Measurements from ENCODE around the gene APOBEC4. TPM values are rescaled to one million over a fixed set of nuclear protein-coding genes. Genes with fewer than 3 reads are reported as not detected.

APOBEC4 gene
- polyA plus RNA-seq, 1 of the 3 experiments (the other 2 are of a cell fraction) = not detected

- Histone ChIP-seq H2AFZ (ENCODE audit: low read depth) (no peak overlapping the region), H3K27me3 (ENCODE audit: insufficient read depth) (no peaks in the 10 kb centered on the region), H4K20me1 (ENCODE audit: insufficient read depth) (no peaks in the 10 kb centered on the region), H3F3A (replicated peaks; ENCODE audit: insufficient read depth) (no peaks in the 10 kb centered on the region), H3K36me3 (replicated peaks in 1 of 2; ENCODE audit: control insufficient read depth in 1 of 2, insufficient read depth in 2 of 2, low read length in 1 of 2) (no peaks in the 10 kb centered on the region), H3K4me3 (ENCODE audit: low read depth in 2 of 2, low read length in 1 of 2) (no peak overlapping the region), H3K9ac (no peak overlapping the region), H3K79me2 (ENCODE audit: insufficient read depth) (no peaks in the 10 kb centered on the region), H3K9me2 (no peaks in the 10 kb centered on the region), H3K27ac (ENCODE audit: low read depth in 2 of 2, low read length in 1 of 2) (no peak overlapping the region), H3K9me3 (no peaks in the 10 kb centered on the region), H3K4me1 (ENCODE audit: control insufficient read depth in 1 of 2, insufficient read depth in 2 of 2, low read depth in 1 of 2, low read length in 1 of 2) (peaks cover 2 to 9% of the 10 kb centered on the region in 2 experiments; a peak in 3 of 4 replicates), H3K4me2 (no peak overlapping the region)
- no peak for DNase-seq
- 90% methylated on average over 5 of the region's 5 CpGs for WGBS (ENCODE audit: low lambda C conversion rate)
- POLR2A ChIA-PET = no interaction called here
- TF ChIP-seq MXI1 (IDR thresholded peaks at IDR 0.05; ENCODE audit: low read depth, low read length) = no peak
- no peak for TF ChIP-seq MEF2A (IDR thresholded peaks at IDR 0.05; ENCODE audit: borderline replicate concordance, low read depth)
- TF ChIP-seq TCF12 (IDR thresholded peaks at IDR 0.05) = no peak
- TF ChIP-seq, protein P1, sequence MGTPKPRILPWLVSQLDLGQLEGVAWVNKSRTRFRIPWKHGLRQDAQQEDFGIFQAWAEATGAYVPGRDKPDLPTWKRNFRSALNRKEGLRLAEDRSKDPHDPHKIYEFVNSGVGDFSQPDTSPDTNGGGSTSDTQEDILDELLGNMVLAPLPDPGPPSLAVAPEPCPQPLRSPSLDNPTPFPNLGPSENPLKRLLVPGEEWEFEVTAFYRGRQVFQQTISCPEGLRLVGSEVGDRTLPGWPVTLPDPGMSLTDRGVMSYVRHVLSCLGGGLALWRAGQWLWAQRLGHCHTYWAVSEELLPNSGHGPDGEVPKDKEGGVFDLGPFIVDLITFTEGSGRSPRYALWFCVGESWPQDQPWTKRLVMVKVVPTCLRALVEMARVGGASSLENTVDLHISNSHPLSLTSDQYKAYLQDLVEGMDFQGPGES (IDR thresholded peaks at IDR 0.05; ENCODE audit: low read depth, low read length) = no peak
- TF ChIP-seq EZH2phosphoT487 (IDR thresholded peaks at IDR 0.05; ENCODE audit: borderline replicate concordance, low read depth) = no peak
- no peak for TF ChIP-seq USF1 (IDR thresholded peaks at IDR 0.05; ENCODE audit: borderline replicate concordance, low read depth)
- TF ChIP-seq NFIC (IDR thresholded peaks at IDR 0.05; ENCODE audit: borderline replicate concordance) = no peak
- no peak for TF ChIP-seq EP300 (IDR thresholded peaks at IDR 0.05; ENCODE audit: borderline replicate concordance in 1 of 2, low read depth in 1 of 2, low read length in 1 of 2)
- TF ChIP-seq CHD2 (IDR thresholded peaks at IDR 0.05; ENCODE audit: low read length, partially characterized antibody) = no peak
- no peak for TF ChIP-seq TAF1 (IDR thresholded peaks at IDR 0.05; ENCODE audit: borderline replicate concordance, low read depth, low read length)
- no peak for TF ChIP-seq GATA2 (CRISPR knock-in tag; IDR thresholded peaks at IDR 0.05)
- TF ChIP-seq USF2 (IDR thresholded peaks at IDR 0.05; ENCODE audit: borderline replicate concordance, low read depth, low read length) = no peak
- TF ChIP-seq, protein P2, sequence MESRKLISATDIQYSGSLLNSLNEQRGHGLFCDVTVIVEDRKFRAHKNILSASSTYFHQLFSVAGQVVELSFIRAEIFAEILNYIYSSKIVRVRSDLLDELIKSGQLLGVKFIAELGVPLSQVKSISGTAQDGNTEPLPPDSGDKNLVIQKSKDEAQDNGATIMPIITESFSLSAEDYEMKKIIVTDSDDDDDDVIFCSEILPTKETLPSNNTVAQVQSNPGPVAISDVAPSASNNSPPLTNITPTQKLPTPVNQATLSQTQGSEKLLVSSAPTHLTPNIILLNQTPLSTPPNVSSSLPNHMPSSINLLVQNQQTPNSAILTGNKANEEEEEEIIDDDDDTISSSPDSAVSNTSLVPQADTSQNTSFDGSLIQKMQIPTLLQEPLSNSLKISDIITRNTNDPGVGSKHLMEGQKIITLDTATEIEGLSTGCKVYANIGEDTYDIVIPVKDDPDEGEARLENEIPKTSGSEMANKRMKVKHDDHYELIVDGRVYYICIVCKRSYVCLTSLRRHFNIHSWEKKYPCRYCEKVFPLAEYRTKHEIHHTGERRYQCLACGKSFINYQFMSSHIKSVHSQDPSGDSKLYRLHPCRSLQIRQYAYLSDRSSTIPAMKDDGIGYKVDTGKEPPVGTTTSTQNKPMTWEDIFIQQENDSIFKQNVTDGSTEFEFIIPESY (IDR thresholded peaks at IDR 0.05; ENCODE audit: borderline replicate concordance, low read depth) = no peak
- TF ChIP-seq CTCF (IDR thresholded peaks at IDR 0.05) = no peak
- no peak for TF ChIP-seq ELF1 (IDR thresholded peaks at IDR 0.05)
- no peak for TF ChIP-seq FOSL2 (IDR thresholded peaks at IDR 0.05; ENCODE audit: borderline replicate concordance, low read depth)
- no peak for TF ChIP-seq RFX5 (IDR thresholded peaks at IDR 0.05; ENCODE audit: low read length)
- no peak for TF ChIP-seq RAD21 (IDR thresholded peaks at IDR 0.05; ENCODE audit: low read length)
- CTCF ChIA-PET = interaction anchor here (0.6 to 6.1 kb wide), 3 partner anchors 34 to 264 kb away, joined by 4 to 219 read pairs (median 5); no protein-coding TSS in a partner anchor
Observed at GRCh38 chr1:183651612-183652011, 1.5 kb downstream of the APOBEC4 start.

Measured in SK-N-SH (cell line).